Kasumi-1 (cell line): Measurements from ENCODE around the gene C12orf50.
"Not testable (repeated sequence)": the region's sequence is repeated elsewhere in the genome, so short reads cannot be mapped to it uniquely, and the experiment has no call there.

Experiments used
- DNase-seq, 2 experiments: peaks; one replicate each; lab custom pipeline; 2025; lab: John Stamatoyannopoulos, UW

Gene C12orf50

GRCh38 chr12:88029093-88029665 is at the start of gene C12orf50:
Gene C12orf50 (minus strand): TSS chr12:88029401. CDS start chr12:88026962, 2,439 bp downstream.
- no peak for DNase-seq

- no peak for DNase-seq
Measured at GRCh38 chr12:88067301-88067700, 38.1 kb upstream of the C12orf50 start.

- DNase-seq: no peak
Measured at GRCh38 chr12:88063375-88063774, 34.2 kb upstream of the C12orf50 start.

GRCh38 chr12:88062474-88062873 is 33.3 kb upstream of the C12orf50 start:
- DNase-seq: peak; percentile 8 to 27

GRCh38 chr12:88058719-88059077 is 29.5 kb upstream of the C12orf50 start:
- DNase-seq: no peak

- DNase-seq: no peak
Measured at GRCh38 chr12:88057994-88058718, 29.0 kb upstream of the C12orf50 start.

- no peak for DNase-seq
Measured at GRCh38 chr12:88056571-88056970, 27.4 kb upstream of the C12orf50 start.

GRCh38 chr12:88052686-88053085 is 23.5 kb upstream of the C12orf50 start:
- DNase-seq: peak; percentile 71 to 82

- DNase-seq: no peak
Measured at GRCh38 chr12:88044035-88044434, 14.8 kb upstream of the C12orf50 start.

- no peak for DNase-seq
Measured at GRCh38 chr12:88037770-88038169, 8.6 kb upstream of the C12orf50 start.

GRCh38 chr12:88036353-88036965 is 7.3 kb upstream of the C12orf50 start:
- no peak for DNase-seq

- peak in 1 of 2 experiments; percentile 48 for DNase-seq
Measured at GRCh38 chr12:88035907-88036289, 6.7 kb upstream of the C12orf50 start.

GRCh38 chr12:88035271-88035906 is 6.2 kb upstream of the C12orf50 start:
- DNase-seq: peak; percentile 85 to 90

GRCh38 chr12:88031161-88031560 is 2.0 kb upstream of the C12orf50 start:
- DNase-seq: not testable (repeated sequence)

GRCh38 chr12:88026196-88026595 is 3.0 kb downstream of the C12orf50 start:
- no peak for DNase-seq

GRCh38 chr12:88017964-88018363 is 11.2 kb downstream of the C12orf50 start:
- no peak for DNase-seq

- DNase-seq: no peak
Measured at GRCh38 chr12:88015825-88016224, 13.4 kb downstream of the C12orf50 start.

- DNase-seq: no peak
Measured at GRCh38 chr12:88011755-88012154, 17.4 kb downstream of the C12orf50 start.

GRCh38 chr12:88006351-88006750 is 22.9 kb downstream of the C12orf50 start:
- DNase-seq: no peak

- no peak for DNase-seq
Measured at GRCh38 chr12:88001327-88001726, 27.9 kb downstream of the C12orf50 start.

GRCh38 chr12:87995581-87996178 is 33.5 kb downstream of the C12orf50 start:
- DNase-seq: peak; percentile 78 to 85

- no peak for DNase-seq
Measured at GRCh38 chr12:87991483-87991882, 37.7 kb downstream of the C12orf50 start.
